ENCODE results near the gene COQ10B. TPM values are rescaled to one million over a fixed set of nuclear protein-coding genes. Genes with fewer than 3 reads are reported as not detected.
A peak's percentile ranks its signal among the peaks of the same experiment; 100 is the strongest.

COQ10B gene
- total RNA-seq, 2 experiments from 2014 or later = 5.0 to 12.2 TPM

- intact Hi-C loops (cut with micrococcal nuclease; ENCODE audit: unreplicated experiment) = loop anchor here (5.0 kb wide), 1 partner anchor 84 kb away; no protein-coding TSS in a partner anchor
- Histone ChIP-seq H3K4me3 (ENCODE audit: low read depth, low read length, poor library complexity, severe bottlenecking) (no peak overlapping the region), H3K4me1 (ENCODE audit: insufficient read depth, low read length, poor library complexity, severe bottlenecking) (no peaks in the 10 kb centered on the region), H2AFZ (ENCODE audit: low read length) (no peak overlapping the region), H3K4me2 (ENCODE audit: low read length) (no peak overlapping the region), H3K79me2 (ENCODE audit: insufficient read depth, low read depth, low read length) (peaks cover 18% of the 10 kb centered on the region; the same call in 1 of the 2 replicates), H3K36me3 (ENCODE audit: insufficient read depth, low read length) (peaks cover 87% of the 10 kb centered on the region), H3K9me3 (ENCODE audit: low read length) (peaks cover 24% of the 10 kb centered on the region; the same call in 1 of the 2 replicates), H3K9me2 (ENCODE audit: insufficient read depth, low read length) (no peaks in the 10 kb centered on the region), H3K27ac (ENCODE audit: low read depth, low read length, poor library complexity, severe bottlenecking) (no peak overlapping the region), H4K20me1 (ENCODE audit: insufficient read depth, low read length) (no peaks in the 10 kb centered on the region)
- BruUV-seq (replicated peaks) = no TSS peak
- no peak for DNase-seq (ENCODE audit: low spot score)
- POLR2A ChIA-PET = interaction anchor here (0.5 kb wide), 1 partner anchor 22 kb away, joined by 4 read pairs; no protein-coding TSS in a partner anchor
- CTCF ChIA-PET (ENCODE audit: unreplicated experiment) = no interaction called here
- TF ChIP-seq CTCF (conservative IDR thresholded peaks at IDR 0.05; ENCODE audit: low read length) (no peak), EZH2phosphoT487 (IDR thresholded peaks at IDR 0.05; ENCODE audit: borderline replicate concordance, low read depth, low read length) (no peak)
Measured at GRCh38 chr2:197486175-197486574, 32.8 kb downstream of the COQ10B start.

GRCh38 chr2:197487385-197487784 is 34.0 kb downstream of the COQ10B start:
- no TSS peak for BruUV-seq (replicated peaks)
- no peak for DNase-seq (ENCODE audit: low spot score)
- Histone ChIP-seq H3K27ac (ENCODE audit: low read depth, low read length, poor library complexity, severe bottlenecking) (no peak overlapping the region), H3K4me1 (ENCODE audit: insufficient read depth, low read length, poor library complexity, severe bottlenecking) (no peaks in the 10 kb centered on the region), H3K9me2 (ENCODE audit: insufficient read depth, low read length) (no peaks in the 10 kb centered on the region), H3K79me2 (ENCODE audit: insufficient read depth, low read depth, low read length) (peaks cover 30% of the 10 kb centered on the region), H3K36me3 (ENCODE audit: insufficient read depth, low read length) (peaks cover 98% of the 10 kb centered on the region), H3K4me2 (ENCODE audit: low read length) (no peak overlapping the region), H4K20me1 (ENCODE audit: insufficient read depth, low read length) (no peaks in the 10 kb centered on the region), H3K4me3 (ENCODE audit: low read depth, low read length, poor library complexity, severe bottlenecking) (no peak overlapping the region), H2AFZ (ENCODE audit: low read length) (no peak overlapping the region), H3K9me3 (ENCODE audit: low read length) (peaks cover 24% of the 10 kb centered on the region; the same call in 1 of the 2 replicates)
- no peak for TF ChIP-seq CTCF (conservative IDR thresholded peaks at IDR 0.05; ENCODE audit: low read length)
- intact Hi-C loops (cut with micrococcal nuclease; ENCODE audit: unreplicated experiment) = loop anchor here (5.0 kb wide), 1 partner anchor 85 kb away; no protein-coding TSS in a partner anchor
- POLR2A ChIA-PET = interaction anchor here (1.2 kb wide), 1 partner anchor 12 kb away, joined by 3 read pairs; the partner anchor contains the start of genes HSPD1 and HSPE1
- CTCF ChIA-PET (ENCODE audit: unreplicated experiment) = no interaction called here

- no peaks in the 10 kb centered on the region for H3K9me2 ChIP-seq (ENCODE audit: insufficient read depth, low read length)
- peak overlapping the region; percentile 83 for H3K4me3 ChIP-seq (ENCODE audit: low read depth, low read length, poor library complexity, severe bottlenecking)
- peak overlapping the region; percentile 83 for H3K4me2 ChIP-seq (ENCODE audit: low read length)
- BruUV-seq (replicated peaks) = no TSS peak
- no peak overlapping the region for H3K27ac ChIP-seq (ENCODE audit: low read depth, low read length, poor library complexity, severe bottlenecking)
- TF ChIP-seq EZH2phosphoT487 (IDR thresholded peaks at IDR 0.05; ENCODE audit: borderline replicate concordance, low read depth, low read length) (no peak), CTCF (conservative IDR thresholded peaks at IDR 0.05; ENCODE audit: low read length) (no peak)
- peaks cover 90% of the 10 kb centered on the region for H3K36me3 ChIP-seq (ENCODE audit: insufficient read depth, low read length)
- ChIA-PET POLR2A (interaction anchor here (0.5 to 2.0 kb wide), 11 partner anchors 16 to 1318 kb away, joined by 3 to 8 read pairs (median 4); partner anchors contain the start of gene SF3B1), CTCF (ENCODE audit: unreplicated experiment) (no interaction called here)
- peaks cover 91% of the 10 kb centered on the region for H3K79me2 ChIP-seq (ENCODE audit: insufficient read depth, low read depth, low read length)
- H3K9me3 ChIP-seq (ENCODE audit: low read length) = no peaks in the 10 kb centered on the region
- H2AFZ ChIP-seq (ENCODE audit: low read length) = no peak overlapping the region
- peaks cover 38% of the 10 kb centered on the region for H3K4me1 ChIP-seq (ENCODE audit: insufficient read depth, low read length, poor library complexity, severe bottlenecking)
- H4K20me1 ChIP-seq (ENCODE audit: insufficient read depth, low read length) = peaks cover 46% of the 10 kb centered on the region
- intact Hi-C loops (cut with micrococcal nuclease; ENCODE audit: unreplicated experiment) = loop anchor here (5.0 kb wide), 1 partner anchor 88 kb away; no protein-coding TSS in a partner anchor
- DNase-seq (ENCODE audit: low spot score) = no peak
Measured at GRCh38 chr2:197495433-197496134, 42.2 kb downstream of the COQ10B start.
